HEK293 (cell line): ENCODE data around the gene BLOC1S4.

Source experiments
- BCL11B ChIP-seq: fragments of 450-650 bp; formaldehyde crosslinking; IDR thresholded peaks from 2 replicates; pipeline ENCODE4 v1.5.1; 2016; ENCODE audit warnings: low read depth, missing biosample characterization, missing genetic modification characterization
- CTCF ChIP-seq: fragments of 450-650 bp; formaldehyde crosslinking; IDR thresholded peaks from 2 replicates; pipeline ENCODE4 v1.5.1; 2016; ENCODE audit warnings: missing biosample characterization, missing genetic modification characterization
- MEIS1 ChIP-seq: sonication (generic); formaldehyde crosslinking; IDR thresholded peaks from 2 replicates; pipeline ENCODE4 v1.8.1; 2022; ENCODE audit warnings: missing genetic modification reagents, mild to moderate bottlenecking, borderline replicate concordance
- PATZ1 ChIP-seq: fragments of 450-650 bp; formaldehyde crosslinking; IDR thresholded peaks from 2 replicates; pipeline ENCODE4 v1.5.1; 2016; ENCODE audit warnings: missing biosample characterization, missing genetic modification characterization
- ZBTB20 ChIP-seq: fragments of 450-650 bp; formaldehyde crosslinking; IDR thresholded peaks from 2 replicates; pipeline ENCODE4 v1.5.1; 2016; ENCODE audit warnings: missing biosample characterization, missing genetic modification characterization
- ZNF174 ChIP-seq: fragments of 450-650 bp; formaldehyde crosslinking; IDR thresholded peaks from 2 replicates; pipeline ENCODE4 v1.5.0; 2017; ENCODE audit warnings: missing biosample characterization, mild to moderate bottlenecking, missing genetic modification characterization
- ZNF24 ChIP-seq: fragments of 450-650 bp; formaldehyde crosslinking; IDR thresholded peaks from 2 replicates; pipeline ENCODE4 v1.5.1; 2016; ENCODE audit warnings: missing biosample characterization, missing genetic modification characterization
- ZNF423 ChIP-seq: fragments of 450-650 bp; formaldehyde crosslinking; IDR thresholded peaks from 2 replicates; pipeline ENCODE4 v1.5.1; 2016; ENCODE audit warnings: missing biosample characterization, missing genetic modification characterization
- ZNF843 ChIP-seq: fragments of 450-650 bp; formaldehyde crosslinking; IDR thresholded peaks from 2 replicates; pipeline ENCODE4 v1.5.1; 2016; ENCODE audit warnings: missing biosample characterization, missing genetic modification characterization

- TF ChIP-seq CTCF (tag by site-specific recombination) (no peak), ZBTB20 (no peak), ZNF174 (tag by site-specific recombination) (no peak), PATZ1 (no peak), ZNF423 (tag by site-specific recombination) (no peak), ZNF843 (tag by site-specific recombination) (no peak), MEIS1 (CRISPR knock-in tag) (no peak), BCL11B (tag by site-specific recombination) (no peak), ZNF24 (tag by site-specific recombination) (no peak)
Measured at GRCh38 chr4:6764976-6765620, 49.1 kb downstream of the BLOC1S4 start.
